SH-SY5Y (cell line): ENCODE measurements around the gene SYMPK.

Experiments
- GATA2 ChIP-seq: IDR thresholded peaks from 2 replicates; pipeline ENCODE4 v1.6.1; 2011; ENCODE audit warnings: mild to moderate bottlenecking, low read depth, low read length
- GATA3 ChIP-seq: IDR thresholded peaks from 2 replicates; pipeline ENCODE4 v1.6.1; 2011; ENCODE audit warnings: low read depth, mild to moderate bottlenecking, low read length, moderate library complexity

DNA sequence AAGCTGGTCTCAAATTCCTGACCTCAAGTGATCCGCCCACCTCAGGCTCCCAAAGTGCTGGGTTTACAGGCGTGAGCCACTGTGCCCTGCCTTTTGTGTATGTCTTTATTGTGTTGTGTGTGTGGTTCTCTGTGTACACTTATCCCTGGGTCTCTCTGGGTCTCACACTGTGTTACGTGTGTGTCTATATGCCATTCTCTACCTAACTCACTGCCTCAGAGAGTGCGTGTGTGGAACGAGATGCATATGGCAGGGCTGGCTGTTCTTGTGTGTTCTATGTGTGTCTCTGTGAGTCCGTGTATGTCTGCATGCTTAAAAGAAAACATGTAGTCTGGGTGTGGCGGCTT lies 11.6 kb upstream of the SYMPK start:
- TF ChIP-seq GATA2 (no peak), GATA3 (no peak)
